HG03457 (cell line): ENCODE measurements around the gene TACR2.

Experiments used
- ATAC-seq: cut with Tn5 transposase; IDR thresholded peaks from one replicate; pipeline ENCODE4 v1.9.1; 2021; ENCODE audit warnings: moderate number of reproducible peaks; ENCODE audit not compliant: unreplicated experiment

TACR2 gene

DNA sequence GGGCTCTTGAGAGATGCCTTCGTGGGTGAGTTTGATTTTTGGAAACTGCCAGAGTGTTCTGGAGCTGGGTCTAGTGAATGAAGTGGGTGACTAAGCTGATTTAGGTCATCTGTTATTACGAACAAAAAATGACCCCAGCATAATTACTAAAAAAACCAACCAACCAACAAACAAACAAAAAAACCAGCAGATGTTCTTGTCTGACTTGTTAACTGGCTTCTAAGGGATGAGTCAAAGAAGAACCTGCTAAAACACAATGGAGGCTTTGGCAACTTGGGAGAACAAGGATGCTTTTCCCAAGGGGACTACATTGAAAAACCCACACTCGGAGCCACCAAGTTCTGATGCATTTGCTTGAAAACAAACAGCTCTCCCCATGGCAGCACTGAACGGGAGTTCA lies 11.5 kb downstream of the TACR2 start:
- ATAC-seq, result no peak

DNA sequence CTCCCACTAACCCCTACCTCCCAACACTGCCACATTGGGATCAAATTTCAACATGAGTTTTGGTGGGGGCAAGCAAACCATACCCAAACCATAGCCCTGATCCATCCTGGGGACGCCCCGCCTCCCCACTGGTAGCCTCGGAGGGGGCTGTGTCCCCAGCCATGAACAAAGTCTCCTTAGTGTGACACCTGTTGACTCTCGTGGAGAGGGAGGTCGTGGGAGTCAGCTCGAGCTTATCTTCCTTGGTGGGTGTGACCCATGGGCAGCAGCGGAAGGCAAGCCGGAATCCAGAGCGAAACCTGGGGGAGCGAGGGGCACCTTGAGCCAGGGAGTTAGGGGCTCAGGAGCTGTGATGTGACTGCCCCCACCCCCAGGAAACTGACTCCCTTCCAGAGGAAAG lies 11.9 kb downstream of the TACR2 start:
- ATAC-seq, result no peak

DNA sequence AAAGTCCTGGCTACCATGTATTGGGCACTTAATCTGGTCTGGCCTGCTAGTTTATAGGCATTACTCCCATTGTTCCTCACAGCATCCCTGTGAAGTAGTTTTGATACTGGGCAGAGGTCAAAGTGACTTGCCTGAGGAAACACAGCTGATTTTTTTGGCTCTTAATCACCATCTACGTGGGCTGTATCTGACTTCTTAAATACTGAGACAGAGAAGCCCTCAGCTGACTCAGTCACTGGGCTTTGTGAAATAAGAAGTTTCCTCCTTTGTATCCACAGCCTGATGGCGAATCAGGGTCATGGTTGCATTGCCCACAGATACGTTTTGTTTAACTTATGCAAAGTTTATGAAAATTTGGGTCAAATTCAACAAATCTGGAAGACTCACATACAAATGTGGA lies 13.2 kb downstream of the TACR2 start:
- no peak for ATAC-seq

DNA sequence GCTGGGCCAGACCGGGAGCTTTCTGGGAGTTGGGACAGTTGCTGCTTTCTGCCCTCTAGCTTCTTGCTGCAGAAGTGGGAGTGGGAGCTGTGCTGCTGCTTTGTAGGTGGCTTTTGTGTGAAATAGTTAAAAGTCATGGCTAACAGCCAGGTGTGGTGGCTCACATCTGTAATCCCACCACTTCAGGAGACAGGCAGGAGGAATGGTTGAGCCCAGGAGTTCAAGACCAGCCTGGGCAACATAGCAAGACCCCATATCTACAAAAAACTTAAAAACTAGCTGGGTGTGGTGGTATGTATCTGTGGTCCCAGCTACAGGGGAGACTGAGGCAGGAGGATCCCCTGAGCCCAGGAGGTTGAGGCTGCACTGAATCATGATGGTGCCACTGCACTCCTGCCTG lies 13.7 kb downstream of the TACR2 start:
- no peak for ATAC-seq

GRCh38 chr10:69402386-69402785 lies 14.3 kb downstream of the TACR2 start:
- ATAC-seq, result no peak

GRCh38 chr10:69401416-69401815 lies 15.3 kb downstream of the TACR2 start:
- no peak for ATAC-seq

- no peak for ATAC-seq
Observed at GRCh38 chr10:69400936-69401335, 15.8 kb downstream of the TACR2 start.

GRCh38 chr10:69398466-69398865 lies 18.3 kb downstream of the TACR2 start:
- ATAC-seq, result no peak

GRCh38 chr10:69397972-69398371 lies 18.7 kb downstream of the TACR2 start:
- no peak for ATAC-seq

- ATAC-seq, result no peak
Observed at GRCh38 chr10:69394020-69394419, 22.7 kb downstream of the TACR2 start.

DNA sequence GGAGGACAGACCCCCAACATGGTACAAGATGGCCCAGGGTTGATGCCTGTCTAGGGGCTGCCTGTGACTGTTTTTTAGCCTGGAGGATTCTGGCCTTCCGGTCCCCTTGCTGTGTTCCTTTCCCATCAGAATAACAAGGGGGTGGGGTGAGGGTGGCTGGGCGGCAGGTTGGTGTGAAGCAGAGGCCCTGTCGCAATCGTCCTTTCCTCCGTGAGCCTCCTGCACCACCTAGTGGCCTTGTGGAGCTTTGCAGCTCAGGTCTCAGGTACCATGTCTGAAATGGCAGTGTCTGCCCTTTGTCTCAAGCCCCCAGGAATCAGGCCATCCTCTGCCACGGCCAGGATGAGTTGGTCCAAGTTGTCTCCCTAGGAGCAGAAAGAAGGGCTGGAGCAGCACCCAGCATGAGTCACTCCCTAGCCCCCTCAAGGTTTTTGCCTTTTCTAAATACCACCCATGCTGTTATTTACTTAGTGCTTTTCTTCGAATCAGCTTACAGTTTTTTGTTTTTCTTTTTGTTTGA lies 24.2 kb downstream of the TACR2 start:
- no peak for ATAC-seq

GRCh38 chr10:69391158-69391557 lies 25.6 kb downstream of the TACR2 start:
- ATAC-seq, result no peak

GRCh38 chr10:69389827-69390490 lies 26.8 kb downstream of the TACR2 start:
- no peak for ATAC-seq

GRCh38 chr10:69388488-69388887 lies 28.2 kb downstream of the TACR2 start:
- ATAC-seq, result no peak

GRCh38 chr10:69387500-69387899 lies 29.2 kb downstream of the TACR2 start:
- ATAC-seq, result no peak

DNA sequence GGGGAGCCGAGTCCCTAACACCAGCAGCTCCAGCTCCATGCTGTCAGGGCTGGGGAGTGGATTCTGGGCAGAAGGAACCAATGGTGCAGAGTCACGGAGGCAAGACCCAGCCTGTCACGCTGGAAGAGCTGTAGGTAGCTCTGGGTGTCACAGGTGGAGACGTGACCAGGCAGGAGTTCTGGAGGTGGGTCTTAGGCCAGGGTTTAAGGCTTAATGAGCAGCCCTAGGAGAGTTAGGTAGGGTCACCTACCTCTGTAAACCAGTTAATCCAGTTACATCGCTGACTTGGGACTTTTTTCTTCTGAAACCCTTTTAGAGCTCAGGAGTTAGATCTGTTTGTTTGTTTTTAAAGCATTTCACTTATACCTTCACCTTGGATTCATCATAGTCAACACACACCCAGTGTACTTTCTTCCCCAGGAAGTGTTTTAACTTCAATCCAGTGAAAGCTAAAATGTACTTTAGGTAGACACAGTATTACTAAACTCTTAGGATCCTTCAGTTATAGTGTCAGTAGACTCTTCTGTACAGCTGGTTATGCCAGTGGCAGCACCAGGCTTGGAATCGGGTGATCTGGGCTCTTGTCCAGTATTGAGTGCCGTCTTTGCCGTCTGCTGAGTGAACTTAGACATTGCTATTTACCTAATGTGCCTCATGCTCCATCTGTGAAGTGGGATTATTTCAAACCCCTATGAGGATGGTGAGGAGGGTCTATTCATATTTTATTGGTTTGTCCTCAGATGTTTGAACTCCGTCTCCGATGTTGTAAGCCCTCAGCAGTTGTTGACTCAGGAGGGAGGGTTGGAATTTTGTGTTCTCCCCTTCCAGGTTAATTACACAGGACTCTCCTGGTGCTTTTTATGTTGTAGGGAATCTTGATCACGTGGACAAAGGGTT lies 31.0 kb downstream of the TACR2 start:
- ATAC-seq, result no peak

DNA sequence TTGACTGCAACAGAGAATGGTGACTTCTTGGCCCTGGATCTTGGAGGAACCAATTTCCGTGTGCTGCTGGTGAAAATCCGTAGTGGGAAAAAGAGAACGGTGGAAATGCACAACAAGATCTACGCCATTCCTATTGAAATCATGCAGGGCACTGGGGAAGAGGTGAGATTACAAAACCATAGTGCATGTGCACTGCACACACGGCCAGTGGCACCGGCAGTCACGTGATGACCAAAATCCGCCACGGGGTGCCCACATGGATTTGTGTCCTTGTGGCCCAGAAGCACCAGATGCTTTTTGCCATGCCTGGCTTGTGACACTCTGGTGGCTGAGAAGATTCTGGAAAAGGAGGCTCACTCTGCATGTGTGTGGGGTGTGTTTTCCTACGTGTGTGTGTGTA lies 32.4 kb downstream of the TACR2 start:
- ATAC-seq, result no peak

GRCh38 chr10:69383558-69383957 lies 33.2 kb downstream of the TACR2 start:
- no peak for ATAC-seq

- ATAC-seq, result no peak
Observed at GRCh38 chr10:69382382-69383117, 34.2 kb downstream of the TACR2 start.

- no peak for ATAC-seq
Observed at GRCh38 chr10:69379800-69380199, 36.9 kb downstream of the TACR2 start.

GRCh38 chr10:69377933-69378332 lies 38.8 kb downstream of the TACR2 start:
- no peak for ATAC-seq
